IPS-15b (cell line): ENCODE data around the gene FGF14.
"Not testable (repeated sequence)": the region's sequence is repeated elsewhere in the genome, so short reads cannot be mapped to it uniquely, and the experiment has no call there.

Source experiments
- H3K27me3 ChIP-seq: one replicate; pipeline ENCODE4 v1.6.1; 2013; ENCODE audit warnings: low read length; ENCODE audit not compliant: control insufficient read depth, insufficient read depth
- H3K36me3 ChIP-seq: one replicate; pipeline ENCODE4 v1.6.1; 2013; ENCODE audit warnings: low read length; ENCODE audit not compliant: control insufficient read depth, insufficient read depth
- H3K4me1 ChIP-seq: one replicate; pipeline ENCODE4 v1.6.1; 2013; ENCODE audit warnings: mild to moderate bottlenecking, low read length; ENCODE audit not compliant: control insufficient read depth, insufficient read depth
- H3K4me3 ChIP-seq: one replicate; pipeline ENCODE4 v1.5.1; 2013; ENCODE audit warnings: low read depth, low read length
- H3K9ac ChIP-seq: one replicate; pipeline ENCODE4 v1.6.1; 2013; ENCODE audit warnings: low read depth, mild to moderate bottlenecking, low read length
- H3K9me3 ChIP-seq: one replicate; pipeline ENCODE4 v1.6.1; 2013; ENCODE audit warnings: mild to moderate bottlenecking, low read length; ENCODE audit not compliant: control insufficient read depth, insufficient read depth

Gene FGF14

GRCh38 chr13:102097708-102098107 lies 304.1 kb downstream of the FGF14 start:
- no peak overlapping the region for H3K4me3 ChIP-seq
- H3K9me3 ChIP-seq, result no peaks in the 10 kb centered on the region
- no peaks in the 10 kb centered on the region for H3K27me3 ChIP-seq
- H3K9ac ChIP-seq, result no peak overlapping the region
- no peaks in the 10 kb centered on the region for H3K4me1 ChIP-seq
- no peaks in the 10 kb centered on the region for H3K36me3 ChIP-seq

GRCh38 chr13:102093288-102093687 lies 308.6 kb downstream of the FGF14 start:
- not testable (repeated sequence) for H3K4me1 ChIP-seq, H3K36me3 ChIP-seq, H3K4me3 ChIP-seq, H3K9me3 ChIP-seq, H3K27me3 ChIP-seq, H3K9ac ChIP-seq

- Histone ChIP-seq H3K9ac (no peak overlapping the region), H3K4me1 (no peaks in the 10 kb centered on the region), H3K4me3 (no peak overlapping the region), H3K36me3 (no peaks in the 10 kb centered on the region), H3K9me3 (no peaks in the 10 kb centered on the region), H3K27me3 (no peaks in the 10 kb centered on the region)
These were observed 310.6 kb downstream of the FGF14 start for GRCh38 chr13:102091231-102091630.

DNA sequence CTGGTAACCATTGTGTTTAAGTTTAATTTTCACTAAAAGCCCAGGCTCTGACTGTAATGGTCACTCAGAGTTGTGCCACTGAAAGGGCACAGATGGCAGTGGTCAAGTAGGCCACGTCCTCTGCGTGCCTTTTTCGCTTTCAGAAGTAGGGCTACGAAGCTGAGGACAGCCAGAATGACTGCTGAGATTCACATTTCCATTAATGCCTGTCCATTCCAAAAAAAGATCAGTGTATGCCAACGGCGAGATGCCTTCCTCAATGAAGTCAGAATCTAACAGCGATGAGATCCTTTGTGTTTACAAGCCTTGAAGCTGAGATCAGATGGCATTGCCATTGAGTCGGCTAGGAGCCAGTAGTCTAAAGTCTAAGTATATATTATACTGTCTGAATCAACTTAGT lies 311.3 kb downstream of the FGF14 start:
- Histone ChIP-seq H3K9me3 (no peaks in the 10 kb centered on the region), H3K36me3 (no peaks in the 10 kb centered on the region), H3K4me3 (no peak overlapping the region), H3K9ac (no peak overlapping the region), H3K4me1 (no peaks in the 10 kb centered on the region), H3K27me3 (no peaks in the 10 kb centered on the region)

DNA sequence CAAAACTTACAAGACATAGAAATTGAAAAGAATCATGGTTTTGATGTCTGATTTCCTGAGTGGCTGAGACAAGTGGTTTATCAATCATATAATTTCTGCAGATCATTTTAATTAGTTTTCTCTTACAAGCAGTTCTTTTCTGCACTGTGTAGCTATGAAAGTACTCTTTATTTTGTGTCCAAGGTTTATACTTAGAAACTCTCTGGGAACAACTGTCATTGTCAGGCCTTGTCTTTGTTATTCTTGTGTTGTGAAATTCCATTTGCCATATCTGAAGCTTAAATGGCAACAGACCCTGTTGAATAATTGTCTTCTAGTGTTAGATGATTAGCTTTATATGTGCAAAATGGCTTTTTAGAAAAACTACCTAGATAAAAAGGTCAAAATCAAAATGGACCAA lies 312.1 kb downstream of the FGF14 start:
- Histone ChIP-seq H3K36me3 (no peaks in the 10 kb centered on the region), H3K9ac (no peak overlapping the region), H3K9me3 (no peaks in the 10 kb centered on the region), H3K27me3 (no peaks in the 10 kb centered on the region), H3K4me3 (no peak overlapping the region), H3K4me1 (no peaks in the 10 kb centered on the region)

GRCh38 chr13:102089177-102089576 lies 312.7 kb downstream of the FGF14 start:
- H3K9me3 ChIP-seq, result no peaks in the 10 kb centered on the region
- no peak overlapping the region for H3K9ac ChIP-seq
- no peak overlapping the region for H3K4me3 ChIP-seq
- H3K27me3 ChIP-seq, result no peaks in the 10 kb centered on the region
- H3K36me3 ChIP-seq, result no peaks in the 10 kb centered on the region
- H3K4me1 ChIP-seq, result no peaks in the 10 kb centered on the region

- no peaks in the 10 kb centered on the region for H3K4me1 ChIP-seq
- no peaks in the 10 kb centered on the region for H3K36me3 ChIP-seq
- H3K27me3 ChIP-seq, result no peaks in the 10 kb centered on the region
- H3K4me3 ChIP-seq, result no peak overlapping the region
- no peaks in the 10 kb centered on the region for H3K9me3 ChIP-seq
- no peak overlapping the region for H3K9ac ChIP-seq
These were observed 328.6 kb downstream of the FGF14 start for GRCh38 chr13:102073251-102073650.

DNA sequence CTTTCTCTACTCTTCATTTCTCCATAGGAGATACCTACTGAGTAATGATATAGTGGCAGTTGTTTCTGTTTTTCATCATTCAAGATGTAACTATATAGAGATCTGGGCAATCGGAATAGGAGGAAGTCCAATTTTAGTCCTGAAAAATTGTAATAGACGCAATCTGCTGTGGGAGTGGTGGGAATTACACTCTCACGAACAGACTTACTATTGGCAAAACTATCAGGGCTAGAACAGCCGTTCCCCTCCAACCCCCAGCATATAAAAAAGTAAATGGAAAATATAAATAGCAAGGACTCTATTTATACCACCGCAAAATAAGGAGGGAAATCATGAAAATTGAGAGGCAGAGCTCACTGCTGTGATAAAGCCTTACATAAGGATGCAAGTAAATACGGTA lies 330.1 kb downstream of the FGF14 start:
- Histone ChIP-seq H3K4me1 (no peaks in the 10 kb centered on the region), H3K36me3 (no peaks in the 10 kb centered on the region), H3K27me3 (no peaks in the 10 kb centered on the region)

GRCh38 chr13:102068323-102068722 lies 333.5 kb downstream of the FGF14 start:
- H3K4me3 ChIP-seq, H3K36me3 ChIP-seq, H3K9ac ChIP-seq, H3K4me1 ChIP-seq, H3K27me3 ChIP-seq, H3K9me3 ChIP-seq: not testable (repeated sequence)

More for the DNA sequence above, 330.1 kb downstream of the FGF14 start:
- Histone ChIP-seq H3K9ac (no peak overlapping the region), H3K9me3 (no peaks in the 10 kb centered on the region), H3K4me3 (no peak overlapping the region)

GRCh38 chr13:102055090-102055779 lies 346.6 kb downstream of the FGF14 start:
- H3K4me1 ChIP-seq, result no peaks in the 10 kb centered on the region
- H3K4me3 ChIP-seq, result no peak overlapping the region
- no peaks in the 10 kb centered on the region for H3K27me3 ChIP-seq
- H3K9ac ChIP-seq, result no peak overlapping the region
- H3K9me3 ChIP-seq, result no peaks in the 10 kb centered on the region
- H3K36me3 ChIP-seq, result no peaks in the 10 kb centered on the region

GRCh38 chr13:102049853-102050252 lies 352.0 kb downstream of the FGF14 start:
- Histone ChIP-seq H3K4me1 (no peaks in the 10 kb centered on the region), H3K27me3 (no peaks in the 10 kb centered on the region), H3K4me3 (no peak overlapping the region), H3K9ac (no peak overlapping the region), H3K36me3 (no peaks in the 10 kb centered on the region), H3K9me3 (no peaks in the 10 kb centered on the region)

GRCh38 chr13:102045731-102046130 lies 356.1 kb downstream of the FGF14 start:
- H3K36me3 ChIP-seq, result no peaks in the 10 kb centered on the region
- no peak overlapping the region for H3K9ac ChIP-seq
- no peaks in the 10 kb centered on the region for H3K27me3 ChIP-seq
- H3K4me1 ChIP-seq, result no peaks in the 10 kb centered on the region
- no peak overlapping the region for H3K4me3 ChIP-seq
- no peaks in the 10 kb centered on the region for H3K9me3 ChIP-seq
